Subcutaneous abdominal adipose tissue (tissue), 5 donors: Measurements from ENCODE around the gene ETDA.
"Not testable (repeated sequence)": the region's sequence is repeated elsewhere in the genome, so short reads cannot be mapped to it uniquely, and the experiment has no call there.

ENCODE experiments used
- H3K27ac ChIP-seq: one replicate; pipeline ENCODE4 v1.7.0; 2013; ENCODE audit warnings: low read depth, mild to moderate bottlenecking, inconsistent platforms, low read length, moderate library complexity
- H3K27me3 ChIP-seq, 5 donors: one replicate each; pipeline ENCODE4 v1.7.0; 2013; ENCODE audit warnings: low read length in 5 of 5, inconsistent platforms in 1 of 5; ENCODE audit not compliant: control insufficient read depth in 5 of 5, insufficient read depth in 4 of 5
- H3K36me3 ChIP-seq, 5 donors: one replicate each; pipeline ENCODE4 v1.7.0; 2013; ENCODE audit warnings: low read length in 5 of 5; ENCODE audit not compliant: control insufficient read depth in 5 of 5, insufficient read depth in 5 of 5
- H3K4me1 ChIP-seq, 5 donors: one replicate each; pipeline ENCODE4 v1.7.0; 2013; ENCODE audit warnings: low read length in 5 of 5, mild to moderate bottlenecking in 3 of 5, moderate library complexity in 1 of 5; ENCODE audit not compliant: control insufficient read depth in 5 of 5, insufficient read depth in 5 of 5
- H3K4me3 ChIP-seq, 5 donors: one replicate each; pipeline ENCODE4 v1.7.0; 2013; ENCODE audit warnings: low read length in 5 of 5, low read depth in 1 of 5
- H3K9ac ChIP-seq, 5 donors: one replicate each; pipeline ENCODE4 v1.7.0; 2013; ENCODE audit warnings: low read length in 5 of 5, mild to moderate bottlenecking in 4 of 5, moderate library complexity in 3 of 5
- H3K9me3 ChIP-seq, 5 donors: one replicate each; pipeline ENCODE4 v1.7.0; 2013; ENCODE audit warnings: low read length in 5 of 5; ENCODE audit not compliant: control insufficient read depth in 5 of 5
- donor health status: healthy.
- donor health status: healthy.
- donor health status: healthy.
- donor health status: healthy.
- donor health status: healthy.

Gene ETDA

DNA sequence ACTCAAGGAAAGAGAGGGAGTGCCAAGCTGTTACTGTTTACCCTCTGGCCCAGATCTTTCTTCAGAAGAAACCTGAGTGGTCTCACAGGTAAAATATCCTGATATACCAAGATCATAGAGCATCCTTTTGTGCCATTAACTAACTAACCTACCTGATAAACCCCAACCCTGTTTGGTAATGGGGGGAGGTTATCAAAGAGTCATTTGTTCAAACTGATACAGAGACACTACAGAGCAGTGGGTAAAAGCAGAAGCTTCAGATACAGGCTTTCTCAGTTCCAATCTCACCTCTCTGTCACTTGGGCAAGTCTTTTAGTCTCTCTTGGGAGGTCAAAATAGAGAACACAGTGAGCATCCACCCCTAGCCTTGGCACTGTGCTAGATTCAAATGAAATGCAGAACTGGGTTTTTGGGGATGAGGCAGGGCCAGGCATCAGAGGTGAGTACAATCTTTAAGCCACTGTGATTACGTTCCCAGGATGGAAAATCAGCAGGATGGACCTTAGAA is at the start of gene ETDA:
Gene ETDA (plus strand): TSS at position 51 of the 508 bp plus-strand sequence. CDS start 1,216 bp downstream, outside the sequence.
- not testable (repeated sequence) for H3K36me3 ChIP-seq, H3K27me3 ChIP-seq, H3K9me3 ChIP-seq, H3K9ac ChIP-seq, H3K4me1 ChIP-seq, H3K27ac ChIP-seq, H3K4me3 ChIP-seq

DNA sequence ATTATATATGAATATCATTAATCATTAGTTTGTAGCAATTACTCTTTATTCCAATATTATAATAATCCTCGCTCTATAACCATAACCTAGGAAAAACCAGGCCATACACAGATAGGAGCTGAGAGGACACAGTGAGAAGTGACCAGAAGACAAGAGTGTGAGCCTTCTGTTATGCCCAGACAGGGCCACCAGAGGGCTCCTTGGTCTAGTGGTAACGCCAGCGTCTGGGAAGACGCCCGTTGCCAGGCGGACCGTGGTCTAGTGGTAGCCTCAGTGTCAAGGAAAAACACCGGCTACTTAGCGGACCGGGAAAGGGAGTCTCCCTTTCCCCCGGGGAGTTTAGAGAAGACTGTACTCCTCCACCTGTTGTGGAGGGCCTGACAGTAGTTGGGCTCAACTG is 45.4 kb upstream of the ETDA start:
- H3K27me3 ChIP-seq: not testable (repeated sequence)

DNA sequence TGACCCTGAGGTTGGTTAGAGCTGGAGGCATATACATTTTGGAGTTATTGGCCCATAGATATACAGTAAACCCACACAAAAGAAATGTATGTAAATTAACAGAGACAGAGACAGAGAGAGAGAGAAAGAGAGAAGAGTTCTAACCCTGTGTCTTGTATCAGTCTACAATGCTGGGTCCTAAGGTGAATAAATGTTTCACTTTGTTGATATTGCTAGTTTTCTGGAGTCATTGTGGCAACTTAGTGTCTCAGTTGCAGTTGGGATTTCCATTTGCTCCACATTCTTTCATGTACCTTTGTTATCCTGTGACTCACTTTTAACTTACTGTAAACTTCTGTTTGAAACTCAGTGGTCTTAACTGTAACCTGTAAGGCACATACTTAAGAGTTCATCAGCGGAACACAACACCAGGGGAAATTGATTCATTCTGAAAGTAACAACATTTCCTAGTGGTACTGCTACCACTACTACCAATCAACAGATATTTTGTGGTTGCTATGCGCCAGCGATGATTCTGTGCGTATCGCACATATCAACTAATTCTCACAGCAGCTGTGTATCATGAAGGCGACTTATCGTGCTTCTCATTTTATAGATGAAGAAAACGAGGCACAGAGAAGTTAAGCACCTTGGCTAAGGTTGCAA is 38.5 kb upstream of the ETDA start:
- Histone ChIP-seq H3K9ac (no peak overlapping the region), H3K27me3 (peaks cover 0 to 7% (median 5%) of the 10 kb centered on the region in 5 donors), H3K9me3 (no peaks in the 10 kb centered on the region), H3K27ac (no peak overlapping the region), H3K4me3 (no peak overlapping the region), H3K36me3 (no peaks in the 10 kb centered on the region), H3K4me1 (no peaks in the 10 kb centered on the region)

More for the DNA sequence above, 45.4 kb upstream of the ETDA start:
- H3K4me1 ChIP-seq, H3K9me3 ChIP-seq, H3K9ac ChIP-seq, H3K36me3 ChIP-seq, H3K27ac ChIP-seq, H3K4me3 ChIP-seq: not testable (repeated sequence)

DNA sequence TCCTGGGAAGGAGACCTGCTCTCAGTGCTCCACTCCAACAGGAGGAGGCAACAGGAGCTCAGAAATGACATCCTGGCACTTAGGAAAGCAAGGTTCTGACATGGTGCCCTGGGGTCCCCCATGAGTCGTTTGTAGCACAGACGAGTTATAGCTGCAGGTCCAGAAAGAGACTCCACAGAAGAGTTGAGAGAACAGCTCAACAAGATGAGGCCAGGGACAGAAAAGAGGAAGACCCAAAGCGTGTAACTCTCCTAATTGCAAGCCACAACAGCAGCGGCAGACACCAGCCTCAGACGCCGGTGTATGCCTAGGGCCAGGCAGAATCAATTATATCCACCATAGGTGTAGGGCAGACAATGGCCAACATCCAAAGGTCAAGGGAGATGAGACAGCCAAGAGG is 5.9 kb upstream of the ETDA start:
- not testable (repeated sequence) for H3K4me1 ChIP-seq, H3K27ac ChIP-seq, H3K36me3 ChIP-seq, H3K9ac ChIP-seq, H3K9me3 ChIP-seq, H3K4me3 ChIP-seq, H3K27me3 ChIP-seq

DNA sequence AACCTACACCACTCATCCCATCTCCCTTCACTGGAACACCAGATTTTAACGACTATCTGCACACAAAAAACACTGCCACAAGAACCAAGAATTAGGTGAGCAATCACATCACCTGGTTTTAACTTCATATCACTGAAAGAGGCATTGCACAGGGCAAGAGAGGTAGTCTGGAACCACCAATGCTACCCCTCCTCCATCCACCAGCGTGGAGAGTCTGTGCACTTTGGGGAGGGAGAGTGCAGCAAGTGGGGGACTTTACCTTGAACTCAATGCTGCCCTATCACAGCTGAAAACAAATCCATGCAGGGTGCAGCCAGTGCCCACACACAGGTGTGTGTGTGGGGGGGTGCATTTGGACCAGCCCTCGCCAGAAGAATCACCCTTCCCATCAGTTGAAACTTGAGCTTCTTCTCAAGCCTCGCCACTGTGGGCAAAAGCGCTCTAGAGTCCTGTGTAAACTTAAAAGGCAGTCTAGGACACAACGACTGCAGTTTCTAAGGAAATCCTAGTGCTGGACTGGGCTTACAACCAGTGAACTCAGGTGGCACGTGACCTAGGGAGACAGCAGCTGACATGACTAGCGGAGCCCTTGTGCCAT is 4.3 kb downstream of the ETDA start:
- not testable (repeated sequence) for H3K36me3 ChIP-seq, H3K4me1 ChIP-seq, H3K9ac ChIP-seq, H3K27me3 ChIP-seq, H3K4me3 ChIP-seq, H3K27ac ChIP-seq, H3K9me3 ChIP-seq

DNA sequence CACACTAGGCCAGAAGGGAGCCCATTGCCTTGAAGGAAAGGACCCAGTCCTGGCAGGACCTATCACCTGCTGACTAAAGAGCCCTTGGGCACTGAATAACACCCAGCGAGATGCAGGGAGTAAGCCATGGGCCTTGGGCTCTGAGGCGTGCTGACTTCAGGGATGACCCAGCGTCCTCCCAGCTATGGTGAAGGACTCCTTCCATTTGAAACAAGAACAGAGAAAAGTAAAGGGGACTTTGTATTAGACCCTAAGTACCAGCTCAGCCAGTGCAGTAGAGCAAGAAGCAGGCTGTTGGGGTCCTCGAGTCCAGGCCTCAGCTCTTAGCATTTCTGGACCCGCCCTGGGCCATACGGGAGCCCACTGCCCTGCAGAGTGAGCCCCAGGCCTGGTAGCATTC is 5.1 kb downstream of the ETDA start:
- Histone ChIP-seq H3K36me3 (no peaks in the 10 kb centered on the region), H3K9ac (no peak overlapping the region), H3K9me3 (peaks cover 0 to 5% (median 0%) of the 10 kb centered on the region in 5 donors), H3K27ac (no peak overlapping the region), H3K4me3 (no peak overlapping the region), H3K27me3 (no peaks in the 10 kb centered on the region), H3K4me1 (no peaks in the 10 kb centered on the region)

DNA sequence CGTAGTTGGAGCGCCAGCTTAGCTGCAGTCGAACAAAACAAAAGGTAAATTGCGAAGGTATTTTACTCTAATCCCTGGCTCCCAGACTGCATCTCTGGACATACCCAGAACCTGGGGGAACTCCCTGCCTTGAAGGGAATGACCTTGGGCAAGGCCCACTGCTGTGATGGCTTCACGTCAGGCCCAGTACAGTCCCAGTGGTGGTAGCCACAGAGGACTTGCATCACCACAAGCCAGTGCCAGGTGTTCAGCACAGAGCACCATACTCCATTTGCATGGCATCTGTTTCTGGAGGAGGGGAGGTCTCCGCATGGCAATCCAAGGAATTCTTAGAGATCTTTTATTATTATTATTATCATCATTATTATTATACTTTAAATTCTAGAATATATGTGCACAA is 5.6 kb downstream of the ETDA start:
- H3K36me3 ChIP-seq: no peaks in the 10 kb centered on the region

DNA sequence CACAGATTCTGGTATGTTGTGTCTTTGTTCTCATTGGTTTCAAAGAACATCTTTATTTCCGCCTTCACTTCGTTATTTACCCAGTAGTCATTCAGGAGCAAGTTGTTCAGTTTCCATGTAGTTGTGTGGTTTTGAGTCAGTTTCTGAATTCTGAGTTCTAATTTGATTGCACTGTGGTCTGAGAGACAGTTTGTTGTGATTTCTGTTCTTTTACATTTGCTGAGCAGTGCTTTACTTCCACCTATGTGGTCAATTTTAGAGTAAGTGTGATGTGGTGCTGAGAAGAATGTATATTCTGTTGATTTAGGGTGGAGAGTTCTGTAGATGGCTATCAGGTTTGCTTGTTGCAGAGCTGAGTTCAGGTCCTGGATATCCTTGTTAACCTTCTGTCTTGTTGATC is 9.1 kb downstream of the ETDA start:
- not testable (repeated sequence) for H3K4me3 ChIP-seq

More for the DNA sequence above, 5.6 kb downstream of the ETDA start:
- Histone ChIP-seq H3K27me3 (no peaks in the 10 kb centered on the region), H3K4me3 (no peak overlapping the region), H3K27ac (no peak overlapping the region), H3K4me1 (no peaks in the 10 kb centered on the region), H3K9me3 (peaks cover 0 to 5% (median 0%) of the 10 kb centered on the region in 5 donors), H3K9ac (no peak overlapping the region)

DNA sequence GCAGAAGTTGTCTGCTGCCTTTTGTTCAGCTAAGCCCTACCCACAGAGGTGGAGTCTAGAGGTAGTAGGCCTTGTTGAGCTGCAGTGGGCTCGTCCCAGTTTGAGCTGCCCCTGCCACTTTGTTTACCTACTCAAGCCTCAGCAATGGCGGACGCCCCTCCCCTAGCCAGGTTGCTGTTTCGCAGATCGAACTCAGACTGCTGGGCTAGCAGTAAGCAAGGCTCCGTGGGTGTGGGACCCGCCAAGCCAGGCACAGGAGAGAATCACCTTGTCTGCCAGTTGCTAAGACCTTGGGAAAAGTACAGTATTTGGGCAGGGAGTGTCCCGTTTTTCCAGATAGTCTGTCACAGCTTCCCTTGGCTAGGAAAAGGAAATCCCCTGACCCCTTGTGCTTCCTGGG is 11.5 kb downstream of the ETDA start:
- H3K27me3 ChIP-seq, H3K27ac ChIP-seq, H3K4me1 ChIP-seq, H3K4me3 ChIP-seq, H3K36me3 ChIP-seq, H3K9ac ChIP-seq: not testable (repeated sequence)
- peaks cover 0 to 11% (median 7%) of the 10 kb centered on the region in 5 donors for H3K9me3 ChIP-seq

More for the DNA sequence above, 9.1 kb downstream of the ETDA start:
- H3K27me3 ChIP-seq, H3K27ac ChIP-seq, H3K9ac ChIP-seq, H3K4me1 ChIP-seq, H3K36me3 ChIP-seq: not testable (repeated sequence)
- H3K9me3 ChIP-seq: peaks cover 0 to 11% (median 0%) of the 10 kb centered on the region in 5 donors

DNA sequence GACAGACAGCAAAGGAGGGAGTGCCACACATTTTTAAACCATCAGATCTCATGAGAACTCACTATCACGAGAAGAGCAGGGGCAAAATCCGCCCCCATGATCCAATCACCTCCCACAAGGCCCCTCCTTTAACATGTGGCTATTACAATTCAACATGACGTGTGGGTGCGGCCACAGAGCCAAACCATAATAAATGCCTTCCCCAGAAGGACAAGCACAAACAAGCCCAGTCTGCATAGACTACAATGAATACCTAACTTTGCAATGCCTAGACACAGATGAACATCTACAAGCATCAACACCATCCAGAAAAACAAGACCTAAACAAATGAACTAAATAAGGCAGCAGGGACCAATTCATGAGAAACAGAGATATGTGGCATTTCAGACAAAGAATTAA is 12.3 kb downstream of the ETDA start:
- H3K27me3 ChIP-seq: no peaks in the 10 kb centered on the region
- no peaks in the 10 kb centered on the region for H3K4me1 ChIP-seq
- no peak overlapping the region for H3K9ac ChIP-seq
- H3K9me3 ChIP-seq: peaks cover 0 to 19% (median 11%) of the 10 kb centered on the region in 5 donors
- no peak overlapping the region for H3K27ac ChIP-seq
- no peak overlapping the region for H3K4me3 ChIP-seq
- H3K36me3 ChIP-seq: no peaks in the 10 kb centered on the region
